Measurements from ENCODE around the gene KCNJ14.
A peak's percentile ranks its signal among the peaks of the same experiment; 100 is the strongest.

KCNJ14 gene

GRCh38 chr19:48480183-48480557, 24.8 kb downstream of the KCNJ14 start:
- no peak overlapping the region for H3K14ac ChIP-seq (ENCODE audit: low read length)
- H2AFZ ChIP-seq (ENCODE audit: insufficient read depth, low read length, poor library complexity), result no peak overlapping the region
- H3K36me3 ChIP-seq (ENCODE audit: control insufficient read depth in 1 of 2, insufficient read depth in 2 of 2, low read length in 2 of 2), result peaks cover 64 to 66% of the 10 kb centered on the region in 2 experiments
- H3K9me3 ChIP-seq (ENCODE audit: insufficient read depth, low read depth, low read length), result no peaks in the 10 kb centered on the region
- no CpG with 5 or more reads among the region's 32 CpGs for WGBS (ENCODE audit: extremely low coverage, insufficient coverage, insufficient read length)
- no peaks in the 10 kb centered on the region for H3K4me1 ChIP-seq (ENCODE audit: control insufficient read depth in 1 of 2, insufficient read depth in 2 of 2, low read length in 2 of 2)
- no peak overlapping the region for H3K23ac ChIP-seq (ENCODE audit: low read length)
- H3K4me2 ChIP-seq (ENCODE audit: low read length), result no peak overlapping the region
- H3K79me1 ChIP-seq (ENCODE audit: low read length), result no peaks in the 10 kb centered on the region
- H3K27me3 ChIP-seq (ENCODE audit: insufficient read depth, low read length), result no peaks in the 10 kb centered on the region
- no peak overlapping the region for H4K91ac ChIP-seq (ENCODE audit: low read depth, low read length)
- H2BK120ac ChIP-seq (ENCODE audit: insufficient read depth, low read length, poor library complexity), result no peak overlapping the region
- H4K12ac ChIP-seq (ENCODE audit: low read depth, low read length), result no peak overlapping the region
- H2BK5ac ChIP-seq (ENCODE audit: low read depth, low read length, poor library complexity), result no peak overlapping the region
- no peak overlapping the region for H3K4me3 ChIP-seq (ENCODE audit: low read depth, low read length)
- H3K79me2 ChIP-seq (ENCODE audit: control insufficient read depth, insufficient read depth, low read length, poor library complexity), result no peaks in the 10 kb centered on the region
- H3K4ac ChIP-seq (ENCODE audit: low read depth, low read length), result no peak overlapping the region
- no peak overlapping the region for H3K27ac ChIP-seq (ENCODE audit: low read depth, low read length)
- H3K18ac ChIP-seq (ENCODE audit: low read length), result no peak overlapping the region
- no peak overlapping the region for H2AK5ac ChIP-seq (ENCODE audit: low read length)
- DNase-seq, result peak in 1 of 2 donors; percentile 42
- no peak overlapping the region for H2BK12ac ChIP-seq (ENCODE audit: low read length)
- no peak overlapping the region for H4K8ac ChIP-seq (ENCODE audit: low read depth, low read length)
- no peak overlapping the region for H3K9ac ChIP-seq (ENCODE audit: low read length)

DNA sequence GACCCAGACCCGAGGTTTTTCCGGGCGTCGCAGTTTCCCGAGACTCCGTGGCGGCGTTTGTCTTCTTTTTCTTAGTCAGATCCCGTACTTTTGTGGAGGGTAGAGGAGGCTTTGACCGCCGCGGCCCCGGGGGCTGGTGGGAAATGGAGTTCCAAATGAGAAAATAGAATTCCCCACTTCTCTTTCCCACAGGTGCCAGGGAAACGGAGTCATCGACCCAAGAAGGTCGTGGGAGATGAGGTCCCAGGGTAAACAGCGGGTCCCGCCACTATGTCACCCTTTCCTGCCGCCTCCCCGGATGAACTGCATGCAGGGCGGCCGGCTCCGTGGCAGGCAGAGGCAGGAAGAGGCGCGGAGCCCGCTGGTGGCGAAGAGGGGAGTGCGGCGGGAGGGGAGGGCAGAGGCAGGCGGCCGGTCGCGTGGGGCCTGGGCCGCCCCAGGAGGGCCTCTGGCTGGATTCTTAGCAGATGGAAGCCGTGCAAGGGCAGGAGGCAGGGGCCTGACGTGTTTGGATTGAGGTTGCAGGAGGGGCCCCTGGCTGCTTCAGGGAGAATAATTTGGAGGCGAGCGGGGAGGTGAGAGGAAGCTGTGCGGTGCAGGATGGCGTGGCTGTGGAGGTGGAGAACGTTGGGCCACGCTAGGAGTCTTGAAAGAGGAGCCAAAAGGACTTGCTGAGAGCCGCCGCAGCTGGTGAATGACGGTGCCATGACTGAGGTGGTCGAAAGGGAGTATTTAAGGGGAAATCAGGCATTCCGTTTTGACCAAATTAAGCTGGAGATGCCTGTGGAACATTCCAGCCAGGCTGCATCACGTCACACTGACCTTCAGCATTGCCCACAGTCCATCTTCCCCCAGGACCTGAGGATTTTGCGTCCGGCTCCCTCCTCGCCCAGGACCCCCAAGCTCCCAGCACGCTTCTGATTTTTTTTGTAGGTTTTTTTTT, 25.5 kb downstream of the KCNJ14 start:
- Histone ChIP-seq H2AFZ (ENCODE audit: insufficient read depth, low read length, poor library complexity) (no peak overlapping the region), H3K27ac (ENCODE audit: low read depth, low read length) (no peak overlapping the region), H3K14ac (ENCODE audit: low read length) (no peak overlapping the region), H3K9me3 (ENCODE audit: insufficient read depth, low read depth, low read length) (no peaks in the 10 kb centered on the region), H3K23ac (ENCODE audit: low read length) (no peak overlapping the region), H3K79me1 (ENCODE audit: low read length) (no peaks in the 10 kb centered on the region), H4K91ac (ENCODE audit: low read depth, low read length) (no peak overlapping the region), H3K4me3 (ENCODE audit: low read depth, low read length) (no peak overlapping the region), H3K9ac (ENCODE audit: low read length) (no peak overlapping the region), H2AK5ac (ENCODE audit: low read length) (no peak overlapping the region), H3K36me3 (ENCODE audit: control insufficient read depth in 1 of 2, insufficient read depth in 2 of 2, low read length in 2 of 2) (peaks cover 57 to 59% of the 10 kb centered on the region in 2 experiments), H3K27me3 (ENCODE audit: insufficient read depth, low read length) (no peaks in the 10 kb centered on the region), H4K8ac (ENCODE audit: low read depth, low read length) (no peak overlapping the region), H3K18ac (ENCODE audit: low read length) (no peak overlapping the region), H3K4me1 (ENCODE audit: control insufficient read depth in 1 of 2, insufficient read depth in 2 of 2, low read length in 2 of 2) (no peaks in the 10 kb centered on the region), H2BK120ac (ENCODE audit: insufficient read depth, low read length, poor library complexity) (no peak overlapping the region), H3K79me2 (ENCODE audit: control insufficient read depth, insufficient read depth, low read length, poor library complexity) (no peaks in the 10 kb centered on the region), H3K4ac (ENCODE audit: low read depth, low read length) (no peak overlapping the region), H2BK5ac (ENCODE audit: low read depth, low read length, poor library complexity) (no peak overlapping the region), H4K12ac (ENCODE audit: low read depth, low read length) (no peak overlapping the region), H2BK12ac (ENCODE audit: low read length) (no peak overlapping the region), H3K4me2 (ENCODE audit: low read length) (no peak overlapping the region)
- WGBS (ENCODE audit: extremely low coverage, insufficient coverage, insufficient read length), result no CpG with 5 or more reads among the region's 52 CpGs
- peak in 1 of 2 donors; percentile 26 for DNase-seq

DNA sequence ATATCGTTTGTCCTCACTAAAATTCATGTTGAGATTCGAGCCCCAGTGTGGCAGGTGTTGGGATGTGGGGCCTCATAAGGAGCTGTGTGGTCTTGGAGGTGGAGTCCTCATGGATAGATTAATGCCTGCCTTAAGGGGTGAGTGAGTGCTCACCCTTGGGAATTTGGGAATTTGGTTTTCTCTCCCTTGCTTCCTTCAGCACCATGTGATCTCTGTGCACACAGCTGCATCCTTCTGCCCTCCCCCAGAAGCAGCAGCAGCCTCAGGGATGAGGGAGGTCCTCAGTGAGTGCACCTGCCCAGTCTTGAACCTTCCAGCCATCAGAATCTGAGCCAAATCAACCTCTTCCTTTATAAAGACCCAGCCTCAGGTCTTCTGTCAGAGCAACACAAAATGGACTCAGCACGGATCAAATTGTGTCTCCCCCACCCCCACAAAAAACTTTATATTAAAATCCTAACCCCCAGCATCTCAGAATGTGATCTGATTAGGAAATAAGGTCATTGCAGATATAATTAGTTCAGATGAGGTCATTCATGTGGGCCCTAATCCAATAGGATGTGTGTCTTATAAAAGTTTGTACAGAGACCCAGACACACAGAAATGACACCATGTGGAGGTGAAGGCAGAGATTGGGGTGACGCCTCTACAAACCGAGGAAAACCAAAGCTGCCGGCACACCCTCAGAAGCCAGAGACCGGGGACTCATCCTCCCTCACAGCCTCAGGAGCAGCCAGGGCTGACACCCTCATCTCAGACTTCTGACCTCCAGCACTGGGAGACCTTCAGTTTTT, 26.7 kb downstream of the KCNJ14 start:
- no peak for DNase-seq
- no peak overlapping the region for H3K4ac ChIP-seq (ENCODE audit: low read depth, low read length)
- no peak overlapping the region for H2BK12ac ChIP-seq (ENCODE audit: low read length)
- H2BK5ac ChIP-seq (ENCODE audit: low read depth, low read length, poor library complexity), result no peak overlapping the region
- H4K8ac ChIP-seq (ENCODE audit: low read depth, low read length), result no peak overlapping the region
- H2AK5ac ChIP-seq (ENCODE audit: low read length), result no peak overlapping the region
- H3K79me2 ChIP-seq (ENCODE audit: control insufficient read depth, insufficient read depth, low read length, poor library complexity), result no peaks in the 10 kb centered on the region
- no peak overlapping the region for H3K4me3 ChIP-seq (ENCODE audit: low read depth, low read length)
- no peak overlapping the region for H3K23ac ChIP-seq (ENCODE audit: low read length)
- H3K79me1 ChIP-seq (ENCODE audit: low read length), result no peaks in the 10 kb centered on the region
- H3K9ac ChIP-seq (ENCODE audit: low read length), result no peak overlapping the region
- H3K4me2 ChIP-seq (ENCODE audit: low read length), result no peak overlapping the region
- H3K27ac ChIP-seq (ENCODE audit: low read depth, low read length), result no peak overlapping the region
- H3K36me3 ChIP-seq (ENCODE audit: control insufficient read depth in 1 of 2, insufficient read depth in 2 of 2, low read length in 2 of 2), result peaks cover 46 to 47% of the 10 kb centered on the region in 2 experiments
- H2AFZ ChIP-seq (ENCODE audit: insufficient read depth, low read length, poor library complexity), result no peak overlapping the region
- no peak overlapping the region for H4K91ac ChIP-seq (ENCODE audit: low read depth, low read length)
- no CpG with 5 or more reads among the region's 7 CpGs for WGBS (ENCODE audit: extremely low coverage, insufficient coverage, insufficient read length)
- H4K12ac ChIP-seq (ENCODE audit: low read depth, low read length), result no peak overlapping the region
- no peak overlapping the region for H3K18ac ChIP-seq (ENCODE audit: low read length)
- H3K9me3 ChIP-seq (ENCODE audit: insufficient read depth, low read depth, low read length), result no peaks in the 10 kb centered on the region
- no peak overlapping the region for H2BK120ac ChIP-seq (ENCODE audit: insufficient read depth, low read length, poor library complexity)
- H3K4me1 ChIP-seq (ENCODE audit: control insufficient read depth in 1 of 2, insufficient read depth in 2 of 2, low read length in 2 of 2), result no peaks in the 10 kb centered on the region
- no peaks in the 10 kb centered on the region for H3K27me3 ChIP-seq (ENCODE audit: insufficient read depth, low read length)
- H3K14ac ChIP-seq (ENCODE audit: low read length), result no peak overlapping the region

DNA sequence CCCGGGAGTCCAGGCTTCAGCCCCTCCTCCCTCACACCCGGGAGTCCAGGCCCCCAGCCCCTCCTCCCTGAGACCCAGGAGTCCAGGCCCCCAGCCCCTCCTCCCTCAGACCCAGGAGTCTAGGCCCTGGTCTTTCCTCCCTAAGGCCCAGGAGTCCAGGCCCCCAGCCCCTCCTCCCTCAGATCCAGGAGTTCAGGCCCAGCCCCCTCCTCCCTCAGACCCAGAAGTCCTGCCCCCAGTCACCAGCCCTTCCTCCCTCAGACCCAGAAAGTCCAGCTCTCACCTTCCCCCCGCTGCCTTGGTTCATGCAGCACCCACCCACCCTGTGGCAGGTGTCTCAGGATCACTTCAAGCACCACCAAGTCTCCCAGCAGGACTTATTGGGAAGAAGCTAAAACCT, 27.9 kb downstream of the KCNJ14 start:
- Histone ChIP-seq H4K12ac (ENCODE audit: low read depth, low read length) (no peak overlapping the region), H3K79me2 (ENCODE audit: control insufficient read depth, insufficient read depth, low read length, poor library complexity) (no peaks in the 10 kb centered on the region), H2BK5ac (ENCODE audit: low read depth, low read length, poor library complexity) (no peak overlapping the region), H3K27ac (ENCODE audit: low read depth, low read length) (no peak overlapping the region), H3K4me2 (ENCODE audit: low read length) (no peak overlapping the region), H3K9me3 (ENCODE audit: insufficient read depth, low read depth, low read length) (no peaks in the 10 kb centered on the region), H2BK120ac (ENCODE audit: insufficient read depth, low read length, poor library complexity) (no peak overlapping the region), H3K14ac (ENCODE audit: low read length) (no peak overlapping the region), H3K79me1 (ENCODE audit: low read length) (no peaks in the 10 kb centered on the region), H3K4ac (ENCODE audit: low read depth, low read length) (no peak overlapping the region), H3K18ac (ENCODE audit: low read length) (no peak overlapping the region), H2BK12ac (ENCODE audit: low read length) (no peak overlapping the region), H3K4me3 (ENCODE audit: low read depth, low read length) (no peak overlapping the region), H3K4me1 (ENCODE audit: control insufficient read depth in 1 of 2, insufficient read depth in 2 of 2, low read length in 2 of 2) (no peaks in the 10 kb centered on the region), H3K23ac (ENCODE audit: low read length) (no peak overlapping the region), H3K27me3 (ENCODE audit: insufficient read depth, low read length) (no peaks in the 10 kb centered on the region), H4K91ac (ENCODE audit: low read depth, low read length) (no peak overlapping the region), H3K36me3 (ENCODE audit: control insufficient read depth in 1 of 2, insufficient read depth in 2 of 2, low read length in 2 of 2) (peaks cover 33 to 35% of the 10 kb centered on the region in 2 experiments), H2AFZ (ENCODE audit: insufficient read depth, low read length, poor library complexity) (no peak overlapping the region), H3K9ac (ENCODE audit: low read length) (no peak overlapping the region), H4K8ac (ENCODE audit: low read depth, low read length) (no peak overlapping the region), H2AK5ac (ENCODE audit: low read length) (no peak overlapping the region)
- DNase-seq, result no peak
- WGBS (ENCODE audit: extremely low coverage, insufficient coverage, insufficient read length), result no CpG with 5 or more reads among the region's 3 CpGs

All from trophoblast cell (in vitro differentiated cells and primary cell).